HG03025 (cell line): ENCODE data around the gene TXNDC17.
"Not testable (repeated sequence)": the region's sequence is repeated elsewhere in the genome, so short reads cannot be mapped to it uniquely, and the experiment has no call there.

Experiments used
- ATAC-seq: cut with Tn5 transposase; IDR thresholded peaks from one replicate; pipeline ENCODE4 v1.9.1; 2021; ENCODE audit warnings: mild to moderate bottlenecking, moderate library complexity; ENCODE audit not compliant: unreplicated experiment, low FRiP score

Gene TXNDC17

GRCh38 chr17:6640536-6641246, at the start of gene TXNDC17, which contains the start of gene KIAA0753:
TSS of gene TXNDC17 (plus strand) at chr17:6641060. CDS start at chr17:6641083, 23 bp downstream.
TSS of gene KIAA0753 (minus strand) at chr17:6640711. CDS start at chr17:6635103, 5,608 bp downstream.
- ATAC-seq, result peak; percentile 78

GRCh38 chr17:6591599-6592158, 49.2 kb upstream of the TXNDC17 start:
- ATAC-seq, result no peak

- ATAC-seq, result no peak
These were observed 48.7 kb upstream of the TXNDC17 start for GRCh38 chr17:6592173-6592572.

GRCh38 chr17:6593371-6593770, 47.5 kb upstream of the TXNDC17 start:
- not testable (repeated sequence) for ATAC-seq

GRCh38 chr17:6596081-6596480, 44.8 kb upstream of the TXNDC17 start:
- no peak for ATAC-seq

GRCh38 chr17:6596511-6596910, 44.3 kb upstream of the TXNDC17 start:
- no peak for ATAC-seq

GRCh38 chr17:6596941-6597340, 43.9 kb upstream of the TXNDC17 start:
- ATAC-seq, result no peak

GRCh38 chr17:6597727-6598126, 43.1 kb upstream of the TXNDC17 start:
- ATAC-seq, result no peak

GRCh38 chr17:6599364-6599763, 41.5 kb upstream of the TXNDC17 start:
- ATAC-seq, result no peak

- ATAC-seq, result no peak
These were observed 38.7 kb upstream of the TXNDC17 start for GRCh38 chr17:6602141-6602540.

- ATAC-seq, result no peak
These were observed 37.0 kb upstream of the TXNDC17 start for GRCh38 chr17:6603744-6604325.

GRCh38 chr17:6605142-6605541, 35.7 kb upstream of the TXNDC17 start:
- ATAC-seq, result no peak

GRCh38 chr17:6608321-6608720, 32.5 kb upstream of the TXNDC17 start:
- no peak for ATAC-seq

- ATAC-seq, result no peak
These were observed 30.8 kb upstream of the TXNDC17 start for GRCh38 chr17:6610011-6610410.

GRCh38 chr17:6611231-6611630, 29.6 kb upstream of the TXNDC17 start:
- ATAC-seq, result no peak

- no peak for ATAC-seq
These were observed 16.9 kb upstream of the TXNDC17 start for GRCh38 chr17:6623941-6624340.

- ATAC-seq, result no peak
These were observed 14.2 kb upstream of the TXNDC17 start for GRCh38 chr17:6626616-6627015.

GRCh38 chr17:6627019-6627418, 13.8 kb upstream of the TXNDC17 start:
- ATAC-seq, result no peak

- no peak for ATAC-seq
These were observed 10.5 kb upstream of the TXNDC17 start for GRCh38 chr17:6630390-6630789.

GRCh38 chr17:6632530-6632929, 8.3 kb upstream of the TXNDC17 start:
- no peak for ATAC-seq

GRCh38 chr17:6633263-6633662, 7.6 kb upstream of the TXNDC17 start:
- no peak for ATAC-seq

GRCh38 chr17:6636105-6636504, 4.8 kb upstream of the TXNDC17 start:
- ATAC-seq, result no peak
